ENCODE data around the gene WTIP. TPM values are rescaled to one million over a fixed set of nuclear protein-coding genes. Genes with fewer than 3 reads are reported as not detected.

The WTIP gene
- total RNA-seq, 2 donors from 2014 or later, result 45.4 to 48.6 TPM

- Histone ChIP-seq H3K9ac (ENCODE audit: extremely low read depth, low read length, poor library complexity, severe bottlenecking) (no peak overlapping the region), H3K27me3 (ENCODE audit: control insufficient read depth, insufficient read depth, low read length, poor library complexity, severe bottlenecking) (no peaks in the 10 kb centered on the region), H3K4me3 (ENCODE audit: low read length) (no peak overlapping the region), H3K4me1 (ENCODE audit: control insufficient read depth, insufficient read depth, low read length) (no peaks in the 10 kb centered on the region), H3K36me3 (ENCODE audit: control insufficient read depth, insufficient read depth, low read length) (peaks cover 38% of the 10 kb centered on the region), H3K9me3 (ENCODE audit: control insufficient read depth, low read length) (no peaks in the 10 kb centered on the region), H3K27ac (ENCODE audit: low read depth, low read length) (no peak overlapping the region)
- H3K27me3 Mint-ChIP-seq (ENCODE audit: insufficient read depth), result no peaks in the 10 kb centered on the region
- no peaks in the 10 kb centered on the region for H3K9me3 Mint-ChIP-seq
- WGBS, 2 experiments (ENCODE audit: insufficient coverage in 1 of 2, insufficient read length in 1 of 2), result 94 to 100% methylated on average over 3 to 7 of the region's 7 CpGs
- no peak overlapping the region for H3K4me3 Mint-ChIP-seq
- DNase-seq, result no peak
- H3K36me3 Mint-ChIP-seq (ENCODE audit: low read depth), result peaks cover 59% of the 10 kb centered on the region
- no peak for TF ChIP-seq CTCF (conservative IDR thresholded peaks at IDR 0.05)
- no peak overlapping the region for H3K27ac Mint-ChIP-seq
- peaks cover 9% of the 10 kb centered on the region for H3K4me1 Mint-ChIP-seq
Measured at GRCh38 chr19:34487651-34488051, 6.1 kb downstream of the WTIP start.

GRCh38 chr19:34489175-34489574, 7.6 kb downstream of the WTIP start:
- H3K4me1 Mint-ChIP-seq, result peaks cover 4% of the 10 kb centered on the region
- Histone ChIP-seq H3K4me3 (ENCODE audit: low read length) (no peak overlapping the region), H3K27me3 (ENCODE audit: control insufficient read depth, insufficient read depth, low read length, poor library complexity, severe bottlenecking) (no peaks in the 10 kb centered on the region), H3K36me3 (ENCODE audit: control insufficient read depth, insufficient read depth, low read length) (peaks cover 52% of the 10 kb centered on the region), H3K4me1 (ENCODE audit: control insufficient read depth, insufficient read depth, low read length) (no peaks in the 10 kb centered on the region), H3K9ac (ENCODE audit: extremely low read depth, low read length, poor library complexity, severe bottlenecking) (no peak overlapping the region), H3K27ac (ENCODE audit: low read depth, low read length) (no peak overlapping the region), H3K9me3 (ENCODE audit: control insufficient read depth, low read length) (no peaks in the 10 kb centered on the region)
- no peaks in the 10 kb centered on the region for H3K27me3 Mint-ChIP-seq (ENCODE audit: insufficient read depth)
- DNase-seq, result no peak
- peaks cover 65% of the 10 kb centered on the region for H3K36me3 Mint-ChIP-seq (ENCODE audit: low read depth)
- H3K9me3 Mint-ChIP-seq, result no peaks in the 10 kb centered on the region
- WGBS, 2 experiments (ENCODE audit: insufficient coverage in 1 of 2, insufficient read length in 1 of 2), result 77% methylated on average over 5 of the region's 7 CpGs; no CpG with 5 or more reads in 1 of the 2 experiments
- no peak for TF ChIP-seq CTCF (conservative IDR thresholded peaks at IDR 0.05)
- no peak overlapping the region for H3K4me3 Mint-ChIP-seq
- H3K27ac Mint-ChIP-seq, result no peak overlapping the region

- Histone ChIP-seq H3K36me3 (ENCODE audit: control insufficient read depth, insufficient read depth, low read length) (peaks cover 63% of the 10 kb centered on the region), H3K9ac (ENCODE audit: extremely low read depth, low read length, poor library complexity, severe bottlenecking) (no peak overlapping the region), H3K27me3 (ENCODE audit: control insufficient read depth, insufficient read depth, low read length, poor library complexity, severe bottlenecking) (no peaks in the 10 kb centered on the region), H3K9me3 (ENCODE audit: control insufficient read depth, low read length) (no peaks in the 10 kb centered on the region), H3K27ac (ENCODE audit: low read depth, low read length) (no peak overlapping the region), H3K4me3 (ENCODE audit: low read length) (no peak overlapping the region), H3K4me1 (ENCODE audit: control insufficient read depth, insufficient read depth, low read length) (no peaks in the 10 kb centered on the region)
- H3K27ac Mint-ChIP-seq, result no peak overlapping the region
- peaks cover 72% of the 10 kb centered on the region for H3K36me3 Mint-ChIP-seq (ENCODE audit: low read depth)
- 94 to 95% methylated on average over 12 to 19 of the region's 19 CpGs for WGBS, 2 experiments (ENCODE audit: insufficient coverage in 1 of 2, insufficient read length in 1 of 2)
- no peaks in the 10 kb centered on the region for H3K9me3 Mint-ChIP-seq
- no peaks in the 10 kb centered on the region for H3K27me3 Mint-ChIP-seq (ENCODE audit: insufficient read depth)
- no peak for TF ChIP-seq CTCF (conservative IDR thresholded peaks at IDR 0.05)
- peaks cover 4% of the 10 kb centered on the region for H3K4me1 Mint-ChIP-seq
- no peak overlapping the region for H3K4me3 Mint-ChIP-seq
- no peak for DNase-seq
Measured at GRCh38 chr19:34490141-34490766, 8.7 kb downstream of the WTIP start.
